GM23338 (cell line): Measurements from ENCODE around the gene TENT4A. TPM values are rescaled to one million over a fixed set of nuclear protein-coding genes. Genes with fewer than 3 reads are reported as not detected.

Source experiments
- ATAC-seq: fragments of 200-7000 bp; cut with Tn5 transposase; 3 replicates; pipeline ENCODE4 v1.9.1; 2020
- DNase-seq: peaks from one replicate; pipeline ENCODE4 v3.0.0-alpha.2; 2015; ENCODE audit warnings: low spot score
- H2AFZ ChIP-seq: fragments of 200-600 bp; sonication (generic); 2 replicates; pipeline ENCODE4 v1.8.0; 2016; ENCODE audit warnings: antibody characterized with exemption, mild to moderate bottlenecking, moderate library complexity
- H3F3A ChIP-seq: fragments of 200-600 bp; sonication (generic); replicated peaks from 2 replicates; pipeline ENCODE4 v1.8.0; 2017; ENCODE audit warnings: antibody characterized with exemption, mixed run types, low read depth
- H3K27ac ChIP-seq: fragments of 200-600 bp; sonication (generic); 2 replicates; pipeline ENCODE4 v1.6.1; 2016; ENCODE audit warnings: low read depth
- H3K27me3 ChIP-seq: fragments of 200-600 bp; sonication (generic); 2 replicates; pipeline ENCODE4 v1.8.0; 2016; ENCODE audit warnings: mild to moderate bottlenecking, mixed run types, moderate library complexity; ENCODE audit not compliant: insufficient read depth
- H3K36me3 ChIP-seq: fragments of 200-600 bp; sonication (generic); 2 replicates; pipeline ENCODE4 v1.8.0; 2016; ENCODE audit warnings: mild to moderate bottlenecking; ENCODE audit not compliant: insufficient read depth
- H3K4me1 ChIP-seq: fragments of 200-600 bp; sonication (generic); 2 replicates; pipeline ENCODE4 v1.8.0; 2016; ENCODE audit warnings: mild to moderate bottlenecking, moderate library complexity; ENCODE audit not compliant: insufficient read depth
- H3K4me2 ChIP-seq: fragments of 200-600 bp; sonication (generic); 2 replicates; pipeline ENCODE4 v1.7.1; 2017; ENCODE audit warnings: mixed run types
- H3K4me3 ChIP-seq: fragments of 200-600 bp; sonication (generic); 2 replicates; pipeline ENCODE4 v1.6.1; 2016; ENCODE audit warnings: mixed run types
- H3K79me2 ChIP-seq: fragments of 200-600 bp; sonication (generic); replicated peaks from 2 replicates; pipeline ENCODE4 v1.8.0; 2017; ENCODE audit warnings: mild to moderate bottlenecking; ENCODE audit not compliant: insufficient read depth
- H3K9me2 ChIP-seq: fragments of 200-600 bp; sonication (generic); 2 replicates; pipeline ENCODE4 v1.8.0; 2017; ENCODE audit not compliant: insufficient read depth
- H4K20me1 ChIP-seq: fragments of 200-600 bp; sonication (generic); replicated peaks from 2 replicates; pipeline ENCODE4 v1.8.0; 2017; ENCODE audit warnings: mild to moderate bottlenecking; ENCODE audit not compliant: insufficient read depth
- H3K27ac Mint-ChIP-seq: 2 replicates; pipeline ENCODE4 v1.8.0; 2020; ENCODE audit warnings: inconsistent platforms, mild to moderate bottlenecking, moderate library complexity, mixed read lengths
- H3K27me3 Mint-ChIP-seq: 3 replicates; pipeline ENCODE4 v1.8.0; 2022; ENCODE audit warnings: low read depth, mild to moderate bottlenecking, moderate library complexity, mixed read lengths, inconsistent platforms; ENCODE audit not compliant: insufficient read depth, poor library complexity
- H3K36me3 Mint-ChIP-seq: 3 replicates; pipeline ENCODE4 v1.8.0; 2021; ENCODE audit warnings: low read depth, mild to moderate bottlenecking, inconsistent platforms, moderate library complexity, mixed read lengths
- H3K4me1 Mint-ChIP-seq: 3 replicates; pipeline ENCODE4 v1.8.0; 2020; ENCODE audit warnings: mild to moderate bottlenecking, inconsistent platforms, mixed read lengths
- H3K4me3 Mint-ChIP-seq: 3 replicates; pipeline ENCODE4 v1.8.0; 2021; ENCODE audit warnings: moderate library complexity, mild to moderate bottlenecking, inconsistent platforms, mixed read lengths
- H3K9me3 Mint-ChIP-seq: 3 replicates; pipeline ENCODE4 v1.8.0; 2020; ENCODE audit warnings: moderate library complexity, mild to moderate bottlenecking, inconsistent platforms, mixed read lengths
- CREB1 ChIP-seq: fragments of 250-450 bp; sonication (Bioruptor Pico); IDR thresholded peaks from 2 replicates; pipeline ENCODE4 v1.5.0; 2020; ENCODE audit warnings: low read depth, mild to moderate bottlenecking, moderate library complexity
- CTCF ChIP-seq, 2 experiments: fragments of 200-600 bp in 1 of 2; sonication (generic) in 1 of 2; conservative IDR thresholded peaks; 2 replicates each; pipeline versions ENCODE4 v1.5.1 to v1.6.1; 2016 to 2017; ENCODE audit warnings: antibody characterized with exemption in 2 of 2, low read depth in 2 of 2, mild to moderate bottlenecking in 2 of 2, moderate library complexity in 1 of 2
- EZH2 ChIP-seq: fragments of 200-600 bp; sonication (generic); IDR thresholded peaks from one replicate; pipeline ENCODE4 v1.8.0; 2017; ENCODE audit warnings: antibody characterized with exemption, mild to moderate bottlenecking, low read depth; ENCODE audit not compliant: unreplicated experiment
- EZH2phosphoT487 ChIP-seq: fragments of 200-600 bp; sonication (generic); IDR thresholded peaks from one replicate; pipeline ENCODE4 v1.8.1; 2018; ENCODE audit warnings: antibody characterized with exemption; ENCODE audit not compliant: unreplicated experiment
- JUNB ChIP-seq: IDR thresholded peaks from one replicate; pipeline ENCODE4 v1.6.1; 2016; ENCODE audit warnings: antibody characterized with exemption; ENCODE audit not compliant: unreplicated experiment
- NANOG ChIP-seq: IDR thresholded peaks from 2 replicates; pipeline ENCODE4 v1.6.1; 2016; ENCODE audit warnings: antibody characterized with exemption, borderline replicate concordance
- POLR2AphosphoS5 ChIP-seq: IDR thresholded peaks from 2 replicates; pipeline ENCODE4 v1.6.1; 2016; ENCODE audit warnings: antibody characterized with exemption, low read depth
- REST ChIP-seq: IDR thresholded peaks from one replicate; pipeline ENCODE4 v1.6.1; 2018; ENCODE audit warnings: antibody characterized with exemption; ENCODE audit not compliant: unreplicated experiment
- STAT1 ChIP-seq: IDR thresholded peaks from one replicate; pipeline ENCODE4 v1.6.1; 2016; ENCODE audit warnings: antibody characterized with exemption; ENCODE audit not compliant: unreplicated experiment
- ZNF114 ChIP-seq: fragments of 250-450 bp; sonication (Bioruptor Pico); IDR thresholded peaks from 2 replicates; pipeline ENCODE4 v1.5.0; 2020; ENCODE audit warnings: mild to moderate bottlenecking, moderate library complexity
- ZNF462 ChIP-seq: fragments of 250-450 bp; sonication (Bioruptor Pico); IDR thresholded peaks from 2 replicates; pipeline ENCODE4 v1.5.0; 2020; ENCODE audit warnings: mild to moderate bottlenecking, moderate library complexity
- polyA plus RNA-seq: library from polyadenylated mRNA; unstranded; fragments of >200 nt; fragmentation: Nextera tagmentation; extraction: Ambion mirVana; gene quantifications from 2 replicates; pipeline ENCODE4 v1.2.1, GENCODE V29; 2016
- total RNA-seq: library from RNA; depleted of rRNA; stranded (reverse); fragments of >200 nt; shearing (Covaris generic); gene quantifications from 2 replicates; pipeline ENCODE4 v1.2.3, GENCODE V29; 2014

TENT4A gene
- total and polyA plus RNA-seq, 2 experiments from 2014 or later: 5.3 to 24.0 TPM

GRCh38 chr5:6736106-6736505 lies 22.9 kb downstream of the TENT4A start:
- no peaks in the 10 kb centered on the region for H3K9me3 Mint-ChIP-seq
- peaks cover 9% of the 10 kb centered on the region for H3K36me3 ChIP-seq
- H3K27ac ChIP-seq: no peak overlapping the region
- H3K27me3 ChIP-seq: no peaks in the 10 kb centered on the region
- H3K36me3 Mint-ChIP-seq: peaks cover 27% of the 10 kb centered on the region
- no peak for ATAC-seq
- peaks cover 62% of the 10 kb centered on the region for H3K79me2 ChIP-seq
- no peak for DNase-seq
- no peak overlapping the region for H3K27ac Mint-ChIP-seq
- no peak overlapping the region for H2AFZ ChIP-seq
- H3K4me3 ChIP-seq: no peak overlapping the region
- H3K9me2 ChIP-seq: no peaks in the 10 kb centered on the region
- no peak overlapping the region for H3K4me2 ChIP-seq
- H3K4me3 Mint-ChIP-seq: no peak overlapping the region
- H4K20me1 ChIP-seq: peaks cover 42% of the 10 kb centered on the region
- peaks cover 2% of the 10 kb centered on the region; the same call in 1 of the 2 replicates for H3K4me1 ChIP-seq
- H3F3A ChIP-seq: no peaks in the 10 kb centered on the region
- TF ChIP-seq JUNB (no peak), CTCF (conservative IDR thresholded peaks at IDR 0.05; ENCODE audit: low read depth in 2 of 2) (no peak), POLR2AphosphoS5 (no peak), ZNF114 (no peak), NANOG (no peak), CREB1 (CRISPR knock-in tag) (no peak), ZNF462 (CRISPR knock-in tag) (no peak), EZH2 (no peak), EZH2phosphoT487 (no peak), STAT1 (no peak), REST (no peak)
- H3K4me1 Mint-ChIP-seq: peaks cover 6% of the 10 kb centered on the region; the same call in 2 of the 3 replicates
- H3K27me3 Mint-ChIP-seq: peaks cover 5% of the 10 kb centered on the region
